Ovary (tissue), 9 donors: ENCODE data around the gene WSB1. TPM values are rescaled to one million over a fixed set of nuclear protein-coding genes. Genes with fewer than 3 reads are reported as not detected.

Source experiments
- DNase-seq, 5 donors: peaks; one replicate each; pipeline ENCODE4 v3.0.0-alpha.2; 2019 to 2020
- H3K27ac ChIP-seq, 2 donors: fragments of 200-600 bp; one replicate each; pipeline versions ENCODE4 v1.5.1 to v1.8.0; 2019 to 2022
- H3K27me3 ChIP-seq: fragments of 200-600 bp; one replicate; pipeline ENCODE4 v1.8.0; 2022
- H3K36me3 ChIP-seq: fragments of 200-600 bp; sonication (generic); one replicate; pipeline ENCODE4 v1.5.1; 2019
- H3K4me1 ChIP-seq: one replicate; pipeline ENCODE4 v1.8.1; 2013; ENCODE audit warnings: mild to moderate bottlenecking, moderate library complexity; ENCODE audit not compliant: insufficient read depth
- H3K4me3 ChIP-seq: fragments of 200-600 bp; sonication (generic); one replicate; pipeline ENCODE4 v1.5.1; 2017
- H3K9me3 ChIP-seq, 2 donors: fragments of 200-600 bp in 1 of 2; sonication (generic) in 1 of 2; one replicate each; pipeline versions ENCODE4 v1.5.1 to v1.8.1; 2013 to 2019; ENCODE audit warnings: mild to moderate bottlenecking in 1 of 2, moderate library complexity in 1 of 2
- EP300 ChIP-seq: sonication (generic); formaldehyde crosslinking; IDR thresholded peaks from one replicate; pipeline ENCODE4 v1.6.1; 2017; ENCODE audit warnings: antibody characterized with exemption
- POLR2A ChIP-seq: fragments of 450-650 bp; IDR thresholded peaks from one replicate; pipeline ENCODE4 v1.6.1; 2017; ENCODE audit warnings: antibody characterized with exemption, mild to moderate bottlenecking, moderate library complexity
- WGBS, 3 donors: extraction: QIAGEN DNeasy Blood & Tissue Kit in 1 of 3; methylation state at CpG; one replicate each; pipeline versions ENCODE4 v1.1.5 to v1.1.7; 2013 to 2017; 5-methylcytosine and 5-hydroxymethylcytosine counted together
- intact Hi-C, 4 donors: fragments of 100-400 bp; cut with DNase I; formaldehyde crosslinking; loops; one replicate each; pipeline versions ENCODE4 v1.11.0 to v1.15.1; 2022 to 2023
- polyA plus RNA-seq, 2 donors: library from polyadenylated mRNA; stranded (reverse); fragments of 200-250 nt in 1 of 2; fragments of 350-450 nt in 1 of 2; fragmentation: Illumina TruSeq in 1 of 2; extraction: RNeasy Lipid Tissue Mini Kit (QIAGEN cat#74804) in 1 of 2; gene quantifications; one replicate each; pipeline ENCODE4 v1.2.3, GENCODE V29; 2013 to 2014
- total RNA-seq, 7 donors: library from RNA; depleted of rRNA in 2 of 7; stranded (reverse); fragments of >200 nt in 2 of 7; fragmentation: NEBNext Ultra II Directional in 3 of 7; extraction: Animal tissue kit (Norgen Biotek cat#: 25700) in 3 of 7; gene quantifications; one replicate each; pipeline versions ENCODE4 v1.1.0 to v1.2.4, GENCODE V29; 2016 to 2023
- TF ChIP-seq, protein P1 (sequence below), 3 donors: fragments of 450-650 bp in 2 of 3; fragments of 200-600 bp in 1 of 3; IDR thresholded peaks; one replicate each; pipeline versions ENCODE4 v1.5.1 to v1.8.0; 2016 to 2022; ENCODE audit warnings: antibody characterized with exemption in 3 of 3, mild to moderate bottlenecking in 1 of 3
- donor health status: DM: no; HTN: no; CAD: no; lungs with moderate emphysema.
- donor health status: DM: no; HTN: no; CAD: no.
- donor health status: Bipolar disorder and iron deficiency.
- donor health status: DM: yes; HTN: yes; CAD: no.
- donor health status: DM: no; HTN: no; CAD: no.
- donor health status: DM: yes; HTN: yes; CAD: no.

The WSB1 gene
- total and polyA plus RNA-seq, 9 donors, result 88.9 to 214 (median 168) TPM

DNA sequence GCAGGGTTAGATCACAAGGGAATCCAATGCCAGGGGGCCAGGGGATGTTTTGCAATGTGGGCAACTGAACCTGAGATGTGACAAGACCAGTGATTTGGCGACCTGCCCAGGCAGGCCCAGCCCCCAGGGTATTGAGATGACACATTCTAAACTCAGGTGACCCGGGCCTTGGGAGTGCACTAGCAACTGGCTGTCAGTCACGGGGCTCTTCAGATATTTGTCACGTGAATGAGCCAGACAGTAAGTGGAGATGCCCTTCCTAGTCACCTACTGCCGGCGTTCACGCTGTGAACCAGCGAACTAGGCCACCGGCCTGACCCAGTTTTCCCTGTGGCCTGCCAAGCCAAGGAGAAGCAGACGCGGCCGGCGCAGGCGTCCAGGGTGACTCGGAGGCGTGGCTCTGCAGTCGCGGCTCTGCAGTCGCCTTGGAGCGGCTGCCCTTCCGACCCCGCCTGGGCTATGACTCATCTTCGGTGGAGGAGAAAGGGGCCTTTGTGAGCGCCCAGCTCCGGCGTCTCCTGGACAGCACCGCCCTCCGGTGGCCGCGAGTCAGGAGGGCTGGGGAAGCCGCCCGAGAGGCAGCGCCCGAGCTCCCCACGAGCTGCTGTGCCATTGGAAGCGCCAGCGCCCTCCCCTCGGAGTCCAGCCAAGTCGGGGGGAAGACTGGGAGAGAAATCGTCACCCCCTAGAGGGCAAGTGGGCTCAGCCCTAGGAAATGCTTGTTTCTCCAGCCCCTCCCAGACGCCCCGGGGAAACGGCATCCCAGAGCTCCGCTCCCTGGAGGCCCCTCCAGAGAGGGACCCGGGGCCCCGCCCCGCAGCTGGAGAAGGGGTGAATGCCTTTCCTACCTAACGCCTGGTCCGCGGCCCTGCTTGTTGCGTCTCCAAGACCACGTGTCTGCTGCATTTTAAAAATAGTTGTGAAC is 38.8 kb downstream of the WSB1 start:
- Histone ChIP-seq H3K4me1 (peaks cover 4% of the 10 kb centered on the region), H3K36me3 (no peaks in the 10 kb centered on the region), H3K27me3 (no peaks in the 10 kb centered on the region), H3K9me3 (no peaks in the 10 kb centered on the region), H3K27ac (peak overlapping the region; percentile 82 to 92), H3K4me3 (peak overlapping the region; percentile 46)
- DNase-seq, result peak; percentile 97
- intact Hi-C loops, result loop anchor here in 2 of 4 donors (2.0 to 5.0 kb wide), 4 partner anchors 16 to 96 kb away; partner anchors contain the start of gene WSB1 (in 1 of the 2)
- TF ChIP-seq, protein P1, sequence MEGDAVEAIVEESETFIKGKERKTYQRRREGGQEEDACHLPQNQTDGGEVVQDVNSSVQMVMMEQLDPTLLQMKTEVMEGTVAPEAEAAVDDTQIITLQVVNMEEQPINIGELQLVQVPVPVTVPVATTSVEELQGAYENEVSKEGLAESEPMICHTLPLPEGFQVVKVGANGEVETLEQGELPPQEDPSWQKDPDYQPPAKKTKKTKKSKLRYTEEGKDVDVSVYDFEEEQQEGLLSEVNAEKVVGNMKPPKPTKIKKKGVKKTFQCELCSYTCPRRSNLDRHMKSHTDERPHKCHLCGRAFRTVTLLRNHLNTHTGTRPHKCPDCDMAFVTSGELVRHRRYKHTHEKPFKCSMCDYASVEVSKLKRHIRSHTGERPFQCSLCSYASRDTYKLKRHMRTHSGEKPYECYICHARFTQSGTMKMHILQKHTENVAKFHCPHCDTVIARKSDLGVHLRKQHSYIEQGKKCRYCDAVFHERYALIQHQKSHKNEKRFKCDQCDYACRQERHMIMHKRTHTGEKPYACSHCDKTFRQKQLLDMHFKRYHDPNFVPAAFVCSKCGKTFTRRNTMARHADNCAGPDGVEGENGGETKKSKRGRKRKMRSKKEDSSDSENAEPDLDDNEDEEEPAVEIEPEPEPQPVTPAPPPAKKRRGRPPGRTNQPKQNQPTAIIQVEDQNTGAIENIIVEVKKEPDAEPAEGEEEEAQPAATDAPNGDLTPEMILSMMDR (IDR thresholded peaks at IDR 0.05), result peak; percentile 92 to 96 (median 93)
- TF ChIP-seq POLR2A, result peak; percentile 22
- no peak for TF ChIP-seq EP300
- WGBS, 3 donors, result 3 to 5% (median 4%) methylated on average over 49 to 52 of the region's 52 CpGs

DNA sequence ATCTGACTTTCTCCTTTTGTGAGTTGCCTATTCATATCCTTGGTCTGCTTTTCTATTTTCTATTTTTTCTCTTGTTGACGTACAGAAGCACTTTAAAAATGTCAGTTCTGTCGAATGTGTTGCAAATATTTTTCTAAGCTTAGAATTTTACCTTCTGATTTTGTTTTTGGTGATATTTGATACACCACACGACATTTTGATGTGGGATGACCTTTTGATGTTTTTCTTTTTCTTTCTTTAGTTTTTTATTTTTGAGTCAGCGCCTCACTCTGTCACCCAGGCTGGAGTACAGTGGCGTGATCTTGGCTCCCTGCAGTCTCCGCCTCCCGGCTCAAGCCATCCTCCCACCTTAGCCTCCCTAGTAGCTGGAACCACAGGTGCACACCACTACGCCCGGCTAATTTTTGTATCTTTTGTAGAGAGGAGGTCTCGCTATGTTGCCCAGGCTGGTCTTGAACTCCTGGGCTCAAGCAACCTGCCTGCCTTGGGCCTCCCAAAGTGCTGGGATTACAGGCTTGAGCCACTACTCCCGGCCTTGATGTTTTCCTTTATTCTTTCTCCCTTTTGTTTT is 39.6 kb downstream of the WSB1 start:
- WGBS, 3 donors, result 21 to 36% (median 23%) methylated on average over 11 of the region's 11 CpGs
- Histone ChIP-seq H3K27me3 (no peaks in the 10 kb centered on the region), H3K9me3 (no peaks in the 10 kb centered on the region), H3K4me1 (peaks cover 4% of the 10 kb centered on the region), H3K36me3 (no peaks in the 10 kb centered on the region), H3K4me3 (peak overlapping the region; percentile 46), H3K27ac (peak overlapping the region; percentile 25 to 92)
- intact Hi-C loops, result loop anchor here in 2 of 4 donors (2.0 to 5.0 kb wide), 4 partner anchors 15 to 97 kb away; partner anchors contain the start of gene WSB1 (in 1 of the 2)
- TF ChIP-seq POLR2A (no peak), EP300 (no peak)
- TF ChIP-seq, protein P1 (IDR thresholded peaks at IDR 0.05), result no peak
- peak in 2 of 5 donors; percentile 39 to 45 for DNase-seq

DNA sequence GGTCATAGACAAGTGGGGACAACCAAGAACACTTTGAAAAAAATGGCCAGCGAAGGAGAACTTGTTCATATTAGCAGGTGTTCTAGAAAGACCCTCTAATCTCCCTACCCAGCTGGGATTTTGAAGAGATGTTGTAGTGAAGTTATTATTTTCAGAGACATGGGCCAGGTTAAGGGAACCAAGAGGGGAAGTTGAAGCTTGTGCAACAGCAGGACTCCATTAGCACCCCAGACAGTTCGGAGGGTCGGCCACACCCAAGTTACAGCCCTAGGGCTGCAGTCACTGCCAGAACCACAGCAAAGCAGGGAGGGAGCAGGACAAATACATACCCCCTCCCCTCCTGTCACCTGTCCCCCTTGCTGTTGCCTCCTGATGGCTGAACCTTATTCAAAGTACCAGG is 42.3 kb downstream of the WSB1 start:
- DNase-seq, result no peak
- H3K9me3 ChIP-seq, result no peaks in the 10 kb centered on the region
- no peak for TF ChIP-seq POLR2A
- TF ChIP-seq EP300, result no peak
- TF ChIP-seq, protein P1 (IDR thresholded peaks at IDR 0.05), result no peak
- no peaks in the 10 kb centered on the region for H3K27me3 ChIP-seq
- intact Hi-C loops, result no loop called here
- no peaks in the 10 kb centered on the region for H3K36me3 ChIP-seq
- no peak overlapping the region for H3K4me3 ChIP-seq
- H3K4me1 ChIP-seq, result peaks cover 6% of the 10 kb centered on the region
- WGBS, 3 donors, result 85 to 97% (median 96%) methylated on average over 3 of the region's 3 CpGs
- no peak overlapping the region for H3K27ac ChIP-seq

DNA sequence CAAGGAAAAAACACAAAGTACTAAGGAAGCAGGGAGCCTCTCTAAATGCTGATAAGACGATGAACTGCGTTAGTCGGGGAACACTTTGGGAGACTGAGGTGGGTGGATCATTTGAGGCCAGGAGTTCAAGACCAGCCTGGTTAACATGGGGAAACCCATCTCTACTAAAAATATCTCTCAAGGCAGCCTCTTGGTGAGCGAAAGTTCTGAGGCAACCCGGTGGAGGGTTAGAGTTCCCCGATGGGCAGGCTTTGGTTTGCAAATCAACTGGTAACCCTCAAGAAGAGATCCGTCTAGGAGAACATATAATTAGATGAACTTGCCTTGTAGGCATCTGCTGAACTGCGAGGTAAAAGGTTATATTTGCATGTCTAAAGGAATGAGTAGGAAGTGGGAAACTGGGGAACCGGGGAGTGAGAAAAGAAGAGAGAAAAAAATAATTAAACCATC is 44.6 kb downstream of the WSB1 start:
- H3K9me3 ChIP-seq, result no peaks in the 10 kb centered on the region

More for the DNA sequence above, 44.6 kb downstream of the WSB1 start:
- TF ChIP-seq EP300 (no peak), POLR2A (no peak)
- TF ChIP-seq, protein P1 (IDR thresholded peaks at IDR 0.05), result no peak
- Histone ChIP-seq H3K27me3 (no peaks in the 10 kb centered on the region), H3K4me1 (peaks cover 4% of the 10 kb centered on the region), H3K36me3 (no peaks in the 10 kb centered on the region), H3K4me3 (no peak overlapping the region), H3K27ac (no peak overlapping the region)
- intact Hi-C loops, result no loop called here
- WGBS, 3 donors, result 63 to 67% (median 66%) methylated on average over 9 of the region's 9 CpGs
- DNase-seq, result no peak
